GM23338 (cell line): ENCODE data around the gene POLDIP3. TPM values are rescaled to one million over a fixed set of nuclear protein-coding genes. Genes with fewer than 3 reads are reported as not detected.
"Not testable (repeated sequence)": the region's sequence is repeated elsewhere in the genome, so short reads cannot be mapped to it uniquely, and the experiment has no call there.

Experiments
- ATAC-seq: fragments of 200-7000 bp; cut with Tn5 transposase; 3 replicates; pipeline ENCODE4 v1.9.1; 2020
- DNase-seq: peaks from one replicate; pipeline ENCODE4 v3.0.0-alpha.2; 2015; ENCODE audit warnings: low spot score
- H2AFZ ChIP-seq: fragments of 200-600 bp; sonication (generic); 2 replicates; pipeline ENCODE4 v1.8.0; 2016; ENCODE audit warnings: antibody characterized with exemption, mild to moderate bottlenecking, moderate library complexity
- H3F3A ChIP-seq: fragments of 200-600 bp; sonication (generic); replicated peaks from 2 replicates; pipeline ENCODE4 v1.8.0; 2017; ENCODE audit warnings: antibody characterized with exemption, mixed run types, low read depth
- H3K27ac ChIP-seq: fragments of 200-600 bp; sonication (generic); 2 replicates; pipeline ENCODE4 v1.6.1; 2016; ENCODE audit warnings: low read depth
- H3K27me3 ChIP-seq: fragments of 200-600 bp; sonication (generic); 2 replicates; pipeline ENCODE4 v1.8.0; 2016; ENCODE audit warnings: mild to moderate bottlenecking, mixed run types, moderate library complexity; ENCODE audit not compliant: insufficient read depth
- H3K36me3 ChIP-seq: fragments of 200-600 bp; sonication (generic); 2 replicates; pipeline ENCODE4 v1.8.0; 2016; ENCODE audit warnings: mild to moderate bottlenecking; ENCODE audit not compliant: insufficient read depth
- H3K4me1 ChIP-seq: fragments of 200-600 bp; sonication (generic); 2 replicates; pipeline ENCODE4 v1.8.0; 2016; ENCODE audit warnings: mild to moderate bottlenecking, moderate library complexity; ENCODE audit not compliant: insufficient read depth
- H3K4me2 ChIP-seq: fragments of 200-600 bp; sonication (generic); 2 replicates; pipeline ENCODE4 v1.7.1; 2017; ENCODE audit warnings: mixed run types
- H3K4me3 ChIP-seq: fragments of 200-600 bp; sonication (generic); 2 replicates; pipeline ENCODE4 v1.6.1; 2016; ENCODE audit warnings: mixed run types
- H3K79me2 ChIP-seq: fragments of 200-600 bp; sonication (generic); replicated peaks from 2 replicates; pipeline ENCODE4 v1.8.0; 2017; ENCODE audit warnings: mild to moderate bottlenecking; ENCODE audit not compliant: insufficient read depth
- H3K9me2 ChIP-seq: fragments of 200-600 bp; sonication (generic); 2 replicates; pipeline ENCODE4 v1.8.0; 2017; ENCODE audit not compliant: insufficient read depth
- H4K20me1 ChIP-seq: fragments of 200-600 bp; sonication (generic); replicated peaks from 2 replicates; pipeline ENCODE4 v1.8.0; 2017; ENCODE audit warnings: mild to moderate bottlenecking; ENCODE audit not compliant: insufficient read depth
- H3K27ac Mint-ChIP-seq: 2 replicates; pipeline ENCODE4 v1.8.0; 2020; ENCODE audit warnings: inconsistent platforms, mild to moderate bottlenecking, moderate library complexity, mixed read lengths
- H3K27me3 Mint-ChIP-seq: 3 replicates; pipeline ENCODE4 v1.8.0; 2022; ENCODE audit warnings: low read depth, mild to moderate bottlenecking, moderate library complexity, mixed read lengths, inconsistent platforms; ENCODE audit not compliant: insufficient read depth, poor library complexity
- H3K36me3 Mint-ChIP-seq: 3 replicates; pipeline ENCODE4 v1.8.0; 2021; ENCODE audit warnings: low read depth, mild to moderate bottlenecking, inconsistent platforms, moderate library complexity, mixed read lengths
- H3K4me1 Mint-ChIP-seq: 3 replicates; pipeline ENCODE4 v1.8.0; 2020; ENCODE audit warnings: mild to moderate bottlenecking, inconsistent platforms, mixed read lengths
- H3K4me3 Mint-ChIP-seq: 3 replicates; pipeline ENCODE4 v1.8.0; 2021; ENCODE audit warnings: moderate library complexity, mild to moderate bottlenecking, inconsistent platforms, mixed read lengths
- H3K9me3 Mint-ChIP-seq: 3 replicates; pipeline ENCODE4 v1.8.0; 2020; ENCODE audit warnings: moderate library complexity, mild to moderate bottlenecking, inconsistent platforms, mixed read lengths
- JUNB ChIP-seq: IDR thresholded peaks from one replicate; pipeline ENCODE4 v1.6.1; 2016; ENCODE audit warnings: antibody characterized with exemption; ENCODE audit not compliant: unreplicated experiment
- NANOG ChIP-seq: IDR thresholded peaks from 2 replicates; pipeline ENCODE4 v1.6.1; 2016; ENCODE audit warnings: antibody characterized with exemption, borderline replicate concordance
- STAT1 ChIP-seq: IDR thresholded peaks from one replicate; pipeline ENCODE4 v1.6.1; 2016; ENCODE audit warnings: antibody characterized with exemption; ENCODE audit not compliant: unreplicated experiment
- polyA plus RNA-seq: library from polyadenylated mRNA; unstranded; fragments of >200 nt; fragmentation: Nextera tagmentation; extraction: Ambion mirVana; gene quantifications from 2 replicates; pipeline ENCODE4 v1.2.1, GENCODE V29; 2016
- total RNA-seq: library from RNA; depleted of rRNA; stranded (reverse); fragments of >200 nt; shearing (Covaris generic); gene quantifications from 2 replicates; pipeline ENCODE4 v1.2.3, GENCODE V29; 2014
- TF ChIP-seq, protein P1 (sequence below), 2 experiments: fragments of 200-600 bp in 1 of 2; sonication (generic) in 1 of 2; conservative IDR thresholded peaks; 2 replicates each; pipeline versions ENCODE4 v1.5.1 to v1.6.1; 2016 to 2017; ENCODE audit warnings: antibody characterized with exemption in 2 of 2, low read depth in 2 of 2, mild to moderate bottlenecking in 2 of 2, moderate library complexity in 1 of 2
- TF ChIP-seq, protein P2 (sequence below): IDR thresholded peaks from one replicate; pipeline ENCODE4 v1.6.1; 2018; ENCODE audit warnings: antibody characterized with exemption; ENCODE audit not compliant: unreplicated experiment

The POLDIP3 gene
- total and polyA plus RNA-seq, 2 experiments from 2014 or later = 38.2 to 54.3 TPM

DNA sequence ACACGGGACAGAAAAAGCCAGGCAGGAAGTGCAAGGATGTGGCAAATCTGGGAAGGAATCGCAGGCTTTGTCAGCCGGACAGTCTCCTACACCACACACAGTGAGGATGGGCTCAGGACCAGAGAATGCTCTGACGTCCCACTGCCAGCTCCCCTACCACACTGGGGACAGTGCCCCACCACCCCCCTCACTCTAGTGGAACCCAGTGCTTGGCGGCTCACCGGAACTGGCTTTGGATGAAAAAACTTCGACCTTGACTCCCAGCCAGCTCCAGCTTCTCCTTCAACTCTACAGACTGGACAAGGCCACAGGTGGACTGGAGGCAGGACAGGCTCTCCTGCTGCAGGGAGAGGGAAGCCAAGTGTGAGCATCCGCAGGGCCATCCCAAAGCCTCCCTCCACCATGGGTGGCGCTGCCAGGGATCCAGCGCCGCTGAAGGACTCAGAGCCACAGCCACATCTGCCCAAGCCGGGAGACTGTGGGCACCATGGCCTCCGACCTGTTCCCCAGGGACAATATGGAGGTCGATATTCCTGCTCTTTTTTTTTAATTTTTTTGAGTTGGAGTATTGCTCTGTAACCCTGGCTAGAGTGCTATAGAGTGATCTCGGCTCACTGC is 37.0 kb downstream of the POLDIP3 start:
- no peak overlapping the region for H3K4me2 ChIP-seq
- H2AFZ ChIP-seq = no peak overlapping the region
- no peak for TF ChIP-seq NANOG
- TF ChIP-seq, protein P1, sequence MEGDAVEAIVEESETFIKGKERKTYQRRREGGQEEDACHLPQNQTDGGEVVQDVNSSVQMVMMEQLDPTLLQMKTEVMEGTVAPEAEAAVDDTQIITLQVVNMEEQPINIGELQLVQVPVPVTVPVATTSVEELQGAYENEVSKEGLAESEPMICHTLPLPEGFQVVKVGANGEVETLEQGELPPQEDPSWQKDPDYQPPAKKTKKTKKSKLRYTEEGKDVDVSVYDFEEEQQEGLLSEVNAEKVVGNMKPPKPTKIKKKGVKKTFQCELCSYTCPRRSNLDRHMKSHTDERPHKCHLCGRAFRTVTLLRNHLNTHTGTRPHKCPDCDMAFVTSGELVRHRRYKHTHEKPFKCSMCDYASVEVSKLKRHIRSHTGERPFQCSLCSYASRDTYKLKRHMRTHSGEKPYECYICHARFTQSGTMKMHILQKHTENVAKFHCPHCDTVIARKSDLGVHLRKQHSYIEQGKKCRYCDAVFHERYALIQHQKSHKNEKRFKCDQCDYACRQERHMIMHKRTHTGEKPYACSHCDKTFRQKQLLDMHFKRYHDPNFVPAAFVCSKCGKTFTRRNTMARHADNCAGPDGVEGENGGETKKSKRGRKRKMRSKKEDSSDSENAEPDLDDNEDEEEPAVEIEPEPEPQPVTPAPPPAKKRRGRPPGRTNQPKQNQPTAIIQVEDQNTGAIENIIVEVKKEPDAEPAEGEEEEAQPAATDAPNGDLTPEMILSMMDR (conservative IDR thresholded peaks at IDR 0.05; ENCODE audit: low read depth in 2 of 2) = no peak
- no peak for TF ChIP-seq JUNB
- no peak for TF ChIP-seq STAT1
- TF ChIP-seq, protein P2, sequence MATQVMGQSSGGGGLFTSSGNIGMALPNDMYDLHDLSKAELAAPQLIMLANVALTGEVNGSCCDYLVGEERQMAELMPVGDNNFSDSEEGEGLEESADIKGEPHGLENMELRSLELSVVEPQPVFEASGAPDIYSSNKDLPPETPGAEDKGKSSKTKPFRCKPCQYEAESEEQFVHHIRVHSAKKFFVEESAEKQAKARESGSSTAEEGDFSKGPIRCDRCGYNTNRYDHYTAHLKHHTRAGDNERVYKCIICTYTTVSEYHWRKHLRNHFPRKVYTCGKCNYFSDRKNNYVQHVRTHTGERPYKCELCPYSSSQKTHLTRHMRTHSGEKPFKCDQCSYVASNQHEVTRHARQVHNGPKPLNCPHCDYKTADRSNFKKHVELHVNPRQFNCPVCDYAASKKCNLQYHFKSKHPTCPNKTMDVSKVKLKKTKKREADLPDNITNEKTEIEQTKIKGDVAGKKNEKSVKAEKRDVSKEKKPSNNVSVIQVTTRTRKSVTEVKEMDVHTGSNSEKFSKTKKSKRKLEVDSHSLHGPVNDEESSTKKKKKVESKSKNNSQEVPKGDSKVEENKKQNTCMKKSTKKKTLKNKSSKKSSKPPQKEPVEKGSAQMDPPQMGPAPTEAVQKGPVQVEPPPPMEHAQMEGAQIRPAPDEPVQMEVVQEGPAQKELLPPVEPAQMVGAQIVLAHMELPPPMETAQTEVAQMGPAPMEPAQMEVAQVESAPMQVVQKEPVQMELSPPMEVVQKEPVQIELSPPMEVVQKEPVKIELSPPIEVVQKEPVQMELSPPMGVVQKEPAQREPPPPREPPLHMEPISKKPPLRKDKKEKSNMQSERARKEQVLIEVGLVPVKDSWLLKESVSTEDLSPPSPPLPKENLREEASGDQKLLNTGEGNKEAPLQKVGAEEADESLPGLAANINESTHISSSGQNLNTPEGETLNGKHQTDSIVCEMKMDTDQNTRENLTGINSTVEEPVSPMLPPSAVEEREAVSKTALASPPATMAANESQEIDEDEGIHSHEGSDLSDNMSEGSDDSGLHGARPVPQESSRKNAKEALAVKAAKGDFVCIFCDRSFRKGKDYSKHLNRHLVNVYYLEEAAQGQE = no peak
- peaks cover 44% of the 10 kb centered on the region for H3K36me3 Mint-ChIP-seq
- no peak overlapping the region for H3K27ac Mint-ChIP-seq
- 0 out of 2 replicates have a peak, but pooled peaks cover 6% of the 10 kb centered on the region for H3F3A ChIP-seq
- H3K4me1 Mint-ChIP-seq = peaks cover 6% of the 10 kb centered on the region; the same call in 2 of the 3 replicates
- H3K9me2 ChIP-seq = no peaks in the 10 kb centered on the region
- H3K4me3 ChIP-seq = no peak overlapping the region
- no peaks in the 10 kb centered on the region for H3K27me3 ChIP-seq
- no peaks in the 10 kb centered on the region for H3K9me3 Mint-ChIP-seq
- H3K4me3 Mint-ChIP-seq = no peak overlapping the region
- peaks cover 12% of the 10 kb centered on the region for H3K27me3 Mint-ChIP-seq
- peaks cover 4% of the 10 kb centered on the region; the same call in 1 of the 2 replicates for H4K20me1 ChIP-seq
- peaks cover 13% of the 10 kb centered on the region for H3K79me2 ChIP-seq
- peaks cover 5% of the 10 kb centered on the region for H3K36me3 ChIP-seq
- ATAC-seq (no peak), DNase-seq (no peak)
- H3K27ac ChIP-seq = no peak overlapping the region
- peaks cover 1% of the 10 kb centered on the region; the same call in 1 of the 2 replicates for H3K4me1 ChIP-seq

DNA sequence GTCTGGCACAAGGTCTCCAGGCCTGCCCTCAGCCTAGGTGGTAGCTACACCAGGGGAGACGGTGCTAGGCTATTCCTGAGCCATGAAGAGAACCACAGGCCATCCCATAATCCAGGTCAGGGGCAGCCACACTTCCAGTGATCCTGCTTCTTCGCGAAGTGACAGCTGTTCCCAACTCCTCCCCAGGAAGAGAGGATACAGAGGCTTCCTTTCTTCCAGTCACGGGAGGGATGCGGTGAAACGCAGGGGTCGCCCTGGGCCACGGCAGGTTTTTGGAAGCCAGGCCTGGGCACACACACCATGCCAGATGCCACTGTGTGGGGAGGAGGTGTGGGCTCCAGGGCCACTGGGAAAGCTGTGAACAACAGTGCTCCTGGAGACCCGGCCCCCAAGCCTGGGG is 37.5 kb downstream of the POLDIP3 start:
- peaks cover 47% of the 10 kb centered on the region for H3K36me3 Mint-ChIP-seq
- not testable (repeated sequence) for H3K27ac Mint-ChIP-seq, DNase-seq

DNA sequence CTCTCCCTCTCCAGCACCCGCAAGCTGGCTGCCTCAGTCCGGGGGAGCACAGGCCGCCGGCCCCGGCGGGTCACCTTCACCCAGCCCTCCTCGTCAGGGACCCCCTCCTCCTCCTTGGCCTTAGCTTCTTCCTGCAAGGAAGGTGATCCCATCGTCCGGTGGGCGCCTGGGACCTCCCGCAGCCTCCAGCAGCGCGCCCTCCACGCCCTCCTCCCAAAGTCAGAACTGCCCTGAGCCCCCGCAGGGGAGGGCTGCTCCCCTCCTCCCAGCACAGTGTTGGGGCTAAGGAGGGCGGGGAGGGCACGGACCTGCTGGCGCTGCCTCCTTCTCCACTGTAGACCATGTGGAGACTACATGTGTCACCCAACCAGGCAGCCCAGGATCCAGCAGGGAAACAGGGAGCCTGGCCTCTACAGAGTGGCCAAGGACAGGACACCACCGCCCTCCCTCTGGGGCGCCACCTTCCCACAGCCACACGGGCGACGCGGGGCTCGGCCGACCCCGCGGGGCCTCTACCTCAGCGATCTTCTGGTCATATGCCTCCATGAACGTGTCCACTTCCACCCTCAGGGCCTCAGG is 38.6 kb downstream of the POLDIP3 start:
- not testable (repeated sequence) for H3K27me3 Mint-ChIP-seq, H4K20me1 ChIP-seq, H3F3A ChIP-seq, H3K9me2 ChIP-seq, H3K9me3 Mint-ChIP-seq, H3K36me3 ChIP-seq, H2AFZ ChIP-seq, H3K4me3 Mint-ChIP-seq, H3K27ac ChIP-seq, H3K4me1 ChIP-seq, ATAC-seq, DNase-seq, H3K27ac Mint-ChIP-seq, H3K4me1 Mint-ChIP-seq, H3K27me3 ChIP-seq, H3K4me3 ChIP-seq, H3K4me2 ChIP-seq
- H3K79me2 ChIP-seq = peaks cover 13% of the 10 kb centered on the region
- peaks cover 55% of the 10 kb centered on the region for H3K36me3 Mint-ChIP-seq

More for the DNA sequence above, 37.5 kb downstream of the POLDIP3 start:
- H3K9me2 ChIP-seq, H3K27me3 Mint-ChIP-seq, H3K4me1 ChIP-seq, H3K36me3 ChIP-seq, H3K4me3 Mint-ChIP-seq, H3K9me3 Mint-ChIP-seq, H3K4me3 ChIP-seq, H4K20me1 ChIP-seq, H2AFZ ChIP-seq, H3K27ac ChIP-seq, H3K4me1 Mint-ChIP-seq, ATAC-seq, H3K27me3 ChIP-seq, H3F3A ChIP-seq, H3K4me2 ChIP-seq: not testable (repeated sequence)
- peaks cover 13% of the 10 kb centered on the region for H3K79me2 ChIP-seq

DNA sequence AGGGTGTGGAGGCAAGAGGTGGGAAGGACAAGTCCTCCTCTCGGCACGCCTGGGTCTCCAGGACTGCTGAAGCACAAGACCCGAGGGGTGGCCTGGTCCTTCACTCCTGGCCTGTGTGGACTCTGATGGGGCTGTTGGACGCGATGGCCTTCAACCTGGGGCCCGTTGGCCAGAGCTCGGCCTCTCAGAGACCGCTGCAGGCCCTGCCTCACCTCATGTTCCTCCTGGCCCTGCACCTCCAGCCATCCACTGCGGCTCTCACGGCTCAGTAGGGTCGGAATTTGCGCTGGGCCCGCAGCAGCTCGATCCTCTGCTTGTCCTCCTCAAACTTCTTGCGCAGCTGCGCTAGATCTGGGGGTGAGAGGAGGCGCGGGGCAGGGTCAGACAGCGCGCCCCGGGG is 40.2 kb downstream of the POLDIP3 start:
- not testable (repeated sequence) for H3K79me2 ChIP-seq, H3K4me2 ChIP-seq, DNase-seq, H3K9me3 Mint-ChIP-seq, H3K4me3 Mint-ChIP-seq, H4K20me1 ChIP-seq, H3K36me3 ChIP-seq, H3K27ac ChIP-seq, H3K27me3 ChIP-seq, H3K4me1 ChIP-seq, H3K27me3 Mint-ChIP-seq, H3K4me3 ChIP-seq, H3K9me2 ChIP-seq, H3F3A ChIP-seq, ATAC-seq, H2AFZ ChIP-seq, H3K27ac Mint-ChIP-seq
- Mint-ChIP-seq H3K4me1 (peaks cover 15% of the 10 kb centered on the region), H3K36me3 (peaks cover 61% of the 10 kb centered on the region)
